T-helper 2 cell (primary cell): ENCODE data around the gene ABCB8.
A peak's percentile ranks its signal among the peaks of the same experiment; 100 is the strongest.
"Not testable (repeated sequence)": the region's sequence is repeated elsewhere in the genome, so short reads cannot be mapped to it uniquely, and the experiment has no call there.

Source experiments
- DNase-seq, 5 experiments: peaks; one replicate each; pipeline versions ENCODE4 v3.0.0 to v3.0.0-alpha.2; 2012 to 2022

Gene ABCB8

DNA sequence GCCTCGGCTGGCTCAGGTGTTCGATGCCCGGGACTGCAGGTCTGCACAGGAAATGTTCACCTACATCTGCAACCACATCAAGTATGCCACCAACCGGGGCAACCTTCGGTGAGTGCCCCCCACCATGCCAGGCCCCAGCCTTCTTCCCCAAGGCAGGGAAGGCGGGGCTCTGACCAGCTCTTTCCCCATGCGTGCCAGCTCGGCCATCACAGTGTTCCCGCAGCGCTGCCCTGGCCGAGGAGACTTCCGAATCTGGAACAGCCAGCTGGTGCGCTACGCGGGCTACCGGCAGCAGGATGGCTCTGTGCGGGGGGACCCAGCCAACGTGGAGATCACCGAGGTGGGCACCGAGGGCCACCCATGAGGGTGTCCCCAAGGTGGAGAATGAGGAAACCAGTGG lies 29.9 kb upstream of the ABCB8 start:
- DNase-seq = no peak

DNA sequence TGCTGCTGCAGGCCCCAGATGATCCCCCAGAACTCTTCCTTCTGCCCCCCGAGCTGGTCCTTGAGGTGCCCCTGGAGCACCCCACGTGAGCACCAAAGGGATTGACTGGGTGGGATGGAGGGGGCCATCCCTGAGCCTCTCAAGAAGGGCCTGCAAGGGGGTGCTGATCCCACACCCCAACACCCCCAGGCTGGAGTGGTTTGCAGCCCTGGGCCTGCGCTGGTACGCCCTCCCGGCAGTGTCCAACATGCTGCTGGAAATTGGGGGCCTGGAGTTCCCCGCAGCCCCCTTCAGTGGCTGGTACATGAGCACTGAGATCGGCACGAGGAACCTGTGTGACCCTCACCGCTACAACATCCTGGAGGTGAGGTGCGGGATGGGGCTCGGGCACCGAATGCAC lies 29.2 kb upstream of the ABCB8 start:
- DNase-seq = no peak

DNA sequence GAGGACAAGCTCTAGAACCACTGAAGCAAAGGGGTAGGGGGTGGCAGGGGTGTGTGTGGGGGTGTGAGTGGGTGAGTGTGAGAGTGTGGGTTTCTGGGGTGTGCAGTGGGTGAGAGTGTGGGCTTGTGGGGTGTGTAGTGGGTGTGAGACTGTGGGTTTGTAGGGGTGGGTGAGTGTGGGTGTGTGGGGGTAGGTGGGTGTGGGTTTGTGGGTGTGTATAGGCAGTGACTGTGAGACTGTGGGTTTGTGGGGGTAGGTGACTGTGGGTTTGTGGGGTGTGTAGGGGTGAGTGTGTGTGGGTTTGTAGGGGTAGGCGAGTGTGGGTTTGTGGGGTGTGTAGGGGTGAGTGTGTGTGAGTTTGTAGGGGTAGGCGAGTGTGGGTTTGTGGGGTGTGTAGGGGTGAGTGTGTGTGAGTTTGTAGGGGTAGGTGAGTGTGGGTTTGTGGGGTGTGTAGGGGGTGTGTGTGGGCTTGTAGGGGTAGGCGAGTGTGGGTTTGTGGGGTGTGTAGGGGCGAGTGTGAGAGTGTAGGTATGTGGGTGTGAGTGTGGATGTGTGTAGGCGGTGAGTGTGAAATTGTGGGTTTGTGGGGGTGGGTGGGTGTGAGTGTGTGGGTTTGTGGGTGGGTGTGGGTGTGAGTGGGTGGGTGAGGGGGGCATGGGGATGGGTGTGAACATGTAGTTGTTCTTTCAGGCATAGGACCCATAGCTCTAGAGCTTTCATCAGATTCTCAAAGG lies 28.6 kb upstream of the ABCB8 start:
- DNase-seq = peak in 2 of 5 experiments; percentile 32 to 69

DNA sequence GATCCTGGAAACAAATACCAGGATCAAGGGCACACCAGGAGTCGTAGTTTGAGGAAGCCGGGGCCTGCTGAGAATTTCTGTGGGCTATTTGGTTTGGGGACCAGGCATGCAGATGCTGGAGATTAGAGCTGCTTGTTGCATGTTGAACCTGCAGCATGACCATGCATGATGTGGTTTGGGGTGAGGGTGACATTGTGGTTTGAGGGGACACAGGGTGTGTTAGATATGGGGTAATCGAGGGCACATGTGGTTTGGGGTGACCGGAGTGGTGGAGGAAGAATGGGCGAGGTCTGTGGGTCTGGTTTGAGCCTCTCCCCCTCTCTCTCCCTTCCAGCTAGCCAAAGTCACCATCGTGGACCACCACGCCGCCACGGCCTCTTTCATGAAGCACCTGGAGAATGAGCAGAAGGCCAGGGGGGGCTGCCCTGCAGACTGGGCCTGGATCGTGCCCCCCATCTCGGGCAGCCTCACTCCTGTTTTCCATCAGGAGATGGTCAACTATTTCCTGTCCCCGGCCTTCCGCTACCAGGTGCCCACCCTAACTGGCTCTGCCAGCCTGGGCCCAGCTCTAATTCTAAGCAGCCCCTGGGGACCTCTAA lies 27.3 kb upstream of the ABCB8 start:
- no peak for DNase-seq

DNA sequence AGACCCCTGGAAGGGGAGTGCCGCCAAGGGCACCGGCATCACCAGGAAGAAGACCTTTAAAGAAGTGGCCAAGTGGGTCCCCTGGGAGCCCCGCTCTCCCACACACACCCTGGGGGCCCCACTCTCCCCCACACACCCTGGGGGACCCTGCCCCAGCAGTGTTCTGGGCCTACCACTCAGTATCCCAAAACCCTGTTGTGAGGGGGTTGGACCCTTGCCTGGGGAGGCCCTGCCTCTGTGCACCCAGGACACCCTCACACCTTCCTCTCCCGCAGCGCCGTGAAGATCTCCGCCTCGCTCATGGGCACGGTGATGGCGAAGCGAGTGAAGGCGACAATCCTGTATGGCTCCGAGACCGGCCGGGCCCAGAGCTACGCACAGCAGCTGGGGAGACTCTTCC lies 26.7 kb upstream of the ABCB8 start:
- no peak for DNase-seq

DNA sequence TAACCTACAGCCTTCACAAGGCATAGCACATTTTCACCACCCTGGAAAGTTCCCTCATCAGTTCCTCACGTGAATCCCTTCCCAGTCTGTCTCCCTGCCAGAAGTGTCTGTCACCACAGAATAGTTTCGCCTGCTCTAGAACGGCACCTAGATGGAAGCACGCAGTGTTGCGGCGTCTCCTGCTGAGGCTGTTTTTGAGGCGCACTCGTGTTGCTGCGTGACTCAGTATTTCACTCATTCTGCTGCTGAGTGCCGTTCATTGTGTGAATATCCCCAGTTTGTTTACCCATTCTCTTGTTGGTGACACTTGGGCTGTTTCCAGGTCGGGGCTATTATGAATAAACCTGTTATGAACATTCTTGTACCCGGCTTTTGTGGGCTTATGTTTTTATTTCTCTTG lies 24.7 kb upstream of the ABCB8 start:
- no peak for DNase-seq

DNA sequence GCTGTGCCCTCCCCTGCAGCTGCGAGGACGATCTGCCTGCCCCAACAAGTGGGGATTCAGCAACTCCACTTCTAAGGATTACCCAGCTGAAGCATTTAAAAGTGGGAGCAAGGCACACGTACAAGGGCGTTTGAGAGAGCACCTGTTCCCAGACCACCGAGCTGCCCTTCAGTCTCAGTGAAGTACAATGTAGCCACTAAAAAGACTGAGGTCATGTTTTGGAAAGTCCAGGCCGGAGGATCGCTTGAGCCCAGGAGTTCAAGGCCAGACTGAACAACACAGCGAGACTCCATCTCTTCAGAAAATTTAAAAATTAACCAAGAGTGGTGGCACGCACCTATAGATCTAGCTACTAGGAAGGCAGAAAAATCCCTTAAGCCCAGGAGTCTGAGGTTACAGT lies 22.7 kb upstream of the ABCB8 start:
- DNase-seq = no peak

DNA sequence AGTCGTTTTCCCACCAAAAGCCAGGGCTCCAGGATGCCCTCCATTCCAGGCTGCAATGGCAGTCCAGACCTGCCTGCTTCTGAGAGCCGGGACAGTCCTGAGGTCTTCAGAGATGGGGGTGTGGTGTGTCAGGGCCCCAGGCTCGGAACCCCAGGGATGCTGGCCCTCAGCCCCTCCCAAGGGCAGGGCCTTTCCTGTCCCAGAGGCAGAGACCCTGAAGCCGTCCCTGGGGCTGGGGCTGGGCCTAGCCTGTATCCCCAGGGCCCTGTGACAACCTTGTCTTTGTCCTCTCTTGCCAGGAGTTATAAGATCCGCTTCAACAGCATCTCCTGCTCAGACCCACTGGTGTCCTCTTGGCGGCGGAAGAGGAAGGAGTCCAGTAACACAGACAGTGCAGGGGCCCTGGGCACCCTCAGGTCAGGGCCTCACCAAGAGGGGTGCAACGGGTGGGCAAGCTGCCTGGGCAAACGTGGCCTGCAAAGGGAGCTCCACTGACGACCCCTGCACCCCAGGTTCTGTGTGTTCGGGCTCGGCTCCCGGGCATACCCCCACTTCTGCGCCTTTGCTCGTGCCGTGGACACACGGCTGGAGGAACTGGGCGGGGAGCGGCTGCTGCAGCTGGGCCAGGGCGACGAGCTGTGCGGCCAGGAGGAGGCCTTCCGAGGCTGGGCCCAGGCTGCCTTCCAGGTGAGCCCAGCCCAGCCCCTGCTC lies 21.5 kb upstream of the ABCB8 start:
- no peak for DNase-seq

DNA sequence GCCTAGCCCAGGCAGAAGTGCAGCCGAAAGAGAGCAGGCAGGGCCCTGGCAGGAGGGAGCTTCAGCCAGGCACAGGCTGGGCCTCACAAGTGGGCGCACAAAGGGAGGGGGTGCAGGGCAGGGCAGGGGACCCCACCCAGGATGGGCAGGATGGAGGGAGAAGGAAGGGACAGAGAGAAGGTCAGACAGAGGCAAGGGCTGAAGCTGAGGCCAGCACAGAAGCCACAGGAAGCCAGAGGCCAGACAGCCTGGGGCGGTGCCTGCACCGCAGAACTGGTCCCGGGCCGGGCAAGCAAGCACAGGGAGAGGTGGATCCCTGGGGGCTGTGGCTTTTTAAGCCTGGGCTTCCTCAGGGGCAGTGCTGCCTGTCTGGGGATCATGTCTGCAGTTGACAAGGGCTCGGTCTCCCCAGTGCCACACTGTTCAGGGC lies 20.8 kb upstream of the ABCB8 start:
- no peak for DNase-seq

DNA sequence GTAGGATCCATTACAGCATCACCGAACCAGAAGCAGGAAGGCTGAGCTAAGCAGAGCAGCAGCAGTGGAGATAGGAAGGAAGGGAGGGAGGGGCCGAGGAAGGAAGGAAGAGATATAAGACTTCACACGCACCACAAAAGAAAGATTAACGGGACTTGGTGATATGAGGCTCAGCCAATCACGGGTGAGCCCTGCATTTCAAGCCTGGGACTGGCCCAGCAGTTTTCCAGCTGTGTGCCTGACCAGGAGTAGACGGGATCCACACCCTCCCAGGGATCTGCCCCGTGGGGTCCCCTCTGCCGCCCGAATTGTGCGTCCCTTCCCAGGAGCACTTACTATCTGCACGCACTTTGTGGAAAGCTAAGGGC lies 20.1 kb upstream of the ABCB8 start:
- DNase-seq = peak in 2 of 5 experiments; percentile 53 to 87

DNA sequence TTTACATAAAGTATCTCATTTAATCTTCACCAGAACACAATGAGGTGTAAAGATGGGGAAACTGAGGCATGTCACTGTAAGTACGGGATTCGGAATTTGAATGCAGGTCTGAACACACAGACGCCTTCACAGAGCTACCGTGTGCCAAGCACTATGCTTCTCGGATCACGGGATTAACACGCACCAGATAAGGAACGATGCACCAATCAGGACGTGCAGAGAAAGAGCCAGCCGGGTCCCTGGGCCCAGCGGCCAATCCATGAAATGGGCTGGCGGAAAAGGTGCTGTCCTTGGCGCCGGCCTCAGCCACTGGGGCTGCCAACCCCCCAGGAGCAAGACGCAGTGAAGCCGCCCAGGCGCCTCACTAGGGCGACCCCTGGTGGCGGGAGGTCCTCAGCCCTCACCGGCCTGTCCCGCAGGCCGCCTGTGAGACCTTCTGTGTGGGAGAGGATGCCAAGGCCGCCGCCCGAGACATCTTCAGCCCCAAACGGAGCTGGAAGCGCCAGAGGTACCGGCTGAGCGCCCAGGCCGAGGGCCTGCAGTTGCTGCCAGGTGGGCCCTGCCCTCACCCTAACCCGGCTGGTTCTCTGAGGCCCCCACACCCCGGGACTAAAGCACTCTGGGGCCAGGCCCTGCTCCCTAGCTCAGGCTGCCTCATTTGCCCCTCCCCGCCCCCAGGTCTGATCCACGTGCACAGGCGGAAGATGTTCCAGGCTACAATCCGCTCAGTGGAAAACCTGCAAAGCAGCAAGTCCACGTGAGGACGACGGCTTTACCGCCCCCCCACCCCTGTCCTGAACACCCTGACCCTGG lies 19.5 kb upstream of the ABCB8 start:
- peak; percentile 60 to 87 (median 73) for DNase-seq

DNA sequence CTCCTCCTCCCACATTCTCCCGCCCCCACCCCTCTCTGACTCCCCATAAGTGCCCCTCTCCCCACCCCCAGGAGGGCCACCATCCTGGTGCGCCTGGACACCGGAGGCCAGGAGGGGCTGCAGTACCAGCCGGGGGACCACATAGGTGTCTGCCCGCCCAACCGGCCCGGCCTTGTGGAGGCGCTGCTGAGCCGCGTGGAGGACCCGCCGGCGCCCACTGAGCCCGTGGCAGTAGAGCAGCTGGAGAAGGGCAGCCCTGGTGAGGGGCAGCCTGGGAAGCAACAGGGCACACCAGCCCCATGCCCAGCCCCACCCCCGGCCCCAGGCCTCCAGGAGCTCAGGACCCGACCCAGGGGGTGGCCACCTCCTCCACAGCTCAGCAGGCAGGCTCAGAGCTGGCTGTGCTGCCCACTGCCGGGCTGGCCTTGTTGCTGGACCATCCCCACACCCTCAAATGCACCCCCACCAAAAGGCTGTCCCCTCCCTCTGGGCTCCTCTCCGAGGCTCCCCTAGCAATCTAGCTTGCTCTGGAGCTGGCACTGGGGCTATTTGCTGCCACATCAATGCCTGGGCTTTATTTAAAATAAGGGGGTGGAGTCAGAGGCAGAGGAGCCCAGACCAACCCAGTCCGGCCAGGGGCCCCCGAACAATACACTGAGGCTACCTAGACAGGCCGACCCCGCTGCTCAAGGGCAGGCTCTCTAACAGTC lies 18.8 kb upstream of the ABCB8 start:
- DNase-seq = peak in 1 of 5 experiments; percentile 39

DNA sequence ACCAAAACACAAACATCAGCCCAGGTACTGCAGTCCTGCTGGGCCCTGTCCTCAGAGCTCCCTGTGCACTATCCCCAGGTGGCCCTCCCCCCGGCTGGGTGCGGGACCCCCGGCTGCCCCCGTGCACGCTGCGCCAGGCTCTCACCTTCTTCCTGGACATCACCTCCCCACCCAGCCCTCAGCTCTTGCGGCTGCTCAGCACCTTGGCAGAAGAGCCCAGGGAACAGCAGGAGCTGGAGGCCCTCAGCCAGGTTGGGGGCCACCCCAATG lies 18.3 kb upstream of the ABCB8 start:
- no peak for DNase-seq

DNA sequence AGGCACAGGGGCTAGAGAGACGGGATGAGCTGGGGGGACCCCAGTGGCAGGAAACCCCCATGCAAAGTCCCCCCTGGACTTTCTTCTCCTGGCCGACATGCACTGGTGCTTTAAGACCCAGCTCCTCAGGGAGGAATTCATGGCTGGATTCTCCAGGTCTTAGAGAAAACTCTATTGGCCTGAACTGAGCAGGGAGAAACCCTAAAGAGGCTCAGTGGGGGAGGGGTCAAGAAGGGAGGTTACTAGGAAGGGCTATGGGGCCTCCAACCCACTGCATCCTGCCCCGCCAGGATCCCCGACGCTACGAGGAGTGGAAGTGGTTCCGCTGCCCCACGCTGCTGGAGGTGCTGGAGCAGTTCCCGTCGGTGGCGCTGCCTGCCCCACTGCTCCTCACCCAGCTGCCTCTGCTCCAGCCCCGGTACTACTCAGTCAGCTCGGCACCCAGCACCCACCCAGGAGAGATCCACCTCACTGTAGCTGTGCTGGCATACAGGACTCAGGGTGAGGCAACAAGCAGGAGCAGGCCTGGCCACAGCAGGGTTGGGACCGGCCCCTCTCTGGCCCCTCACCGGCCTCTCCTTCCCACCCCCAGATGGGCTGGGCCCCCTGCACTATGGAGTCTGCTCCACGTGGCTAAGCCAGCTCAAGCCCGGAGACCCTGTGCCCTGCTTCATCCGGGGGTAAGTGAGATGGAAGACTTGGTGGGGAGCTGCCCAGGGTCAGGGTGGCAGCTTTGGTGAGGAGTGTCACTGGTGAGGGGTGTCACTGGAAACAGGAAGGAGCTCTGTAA lies 17.7 kb upstream of the ABCB8 start:
- peak in 1 of 5 experiments; percentile 71 for DNase-seq

DNA sequence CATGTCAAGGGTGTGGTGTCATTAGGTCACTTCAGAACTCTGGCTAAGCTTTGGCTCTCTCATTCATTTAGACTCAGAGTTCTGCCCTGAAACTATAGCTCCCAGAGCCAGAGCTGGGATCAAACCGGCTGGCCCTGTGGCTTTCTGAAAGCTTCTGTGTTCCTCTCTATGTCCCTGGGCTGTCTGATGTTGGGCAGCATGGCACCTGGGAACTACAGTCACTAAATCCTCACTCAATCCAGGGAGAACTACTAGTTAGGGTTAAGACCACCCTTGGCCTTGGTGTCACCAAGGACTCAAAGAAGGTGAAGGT lies 17.2 kb upstream of the ABCB8 start:
- DNase-seq = no peak

DNA sequence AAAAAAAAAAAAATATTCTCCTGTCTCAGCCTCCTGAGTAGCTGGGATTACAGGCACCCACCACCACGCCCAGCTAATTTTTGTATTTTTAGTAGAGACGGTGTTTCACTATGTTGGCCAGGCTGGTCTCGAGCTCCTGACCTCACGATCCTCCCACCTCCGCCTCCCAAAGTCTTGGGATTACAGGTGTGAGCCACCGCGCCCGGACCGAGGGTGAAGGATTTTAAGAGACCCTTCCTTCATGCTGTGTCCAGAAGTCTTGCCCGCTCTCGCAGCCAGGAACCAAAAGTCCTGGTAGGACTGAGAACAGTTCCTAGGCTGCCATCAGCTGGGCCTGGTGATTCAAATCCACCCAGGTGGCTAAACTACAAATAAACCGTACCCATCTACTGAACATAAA lies 16.6 kb upstream of the ABCB8 start:
- DNase-seq = not testable (repeated sequence)

DNA sequence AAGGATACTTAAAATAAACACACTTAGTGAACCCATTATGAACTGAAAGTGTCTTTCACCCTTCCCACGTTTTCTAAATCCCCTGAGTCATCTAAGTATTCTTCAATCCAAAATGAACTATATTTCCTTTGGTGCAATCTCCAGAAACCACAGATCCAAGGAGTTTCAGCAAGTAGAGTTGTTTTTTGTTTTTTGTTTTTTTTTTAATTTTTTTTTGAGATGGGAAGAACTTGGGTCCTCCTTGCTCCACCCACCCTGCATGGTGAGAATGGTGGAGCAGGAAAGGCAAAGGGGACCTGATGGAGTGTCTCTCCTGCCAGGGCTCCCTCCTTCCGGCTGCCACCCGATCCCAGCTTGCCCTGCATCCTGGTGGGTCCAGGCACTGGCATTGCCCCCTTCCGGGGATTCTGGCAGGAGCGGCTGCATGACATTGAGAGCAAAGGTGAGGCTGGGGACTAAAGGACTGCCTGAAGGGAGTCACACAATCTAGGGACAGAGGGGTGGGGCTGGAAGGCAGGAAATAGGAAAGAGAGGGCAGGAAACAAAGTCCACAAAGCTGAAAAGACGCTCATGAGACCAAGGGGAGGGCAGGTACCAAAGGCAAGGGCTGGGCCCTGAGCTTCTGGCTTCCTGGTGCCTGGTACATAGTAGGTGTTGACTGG lies 16.1 kb upstream of the ABCB8 start:
- DNase-seq = no peak

DNA sequence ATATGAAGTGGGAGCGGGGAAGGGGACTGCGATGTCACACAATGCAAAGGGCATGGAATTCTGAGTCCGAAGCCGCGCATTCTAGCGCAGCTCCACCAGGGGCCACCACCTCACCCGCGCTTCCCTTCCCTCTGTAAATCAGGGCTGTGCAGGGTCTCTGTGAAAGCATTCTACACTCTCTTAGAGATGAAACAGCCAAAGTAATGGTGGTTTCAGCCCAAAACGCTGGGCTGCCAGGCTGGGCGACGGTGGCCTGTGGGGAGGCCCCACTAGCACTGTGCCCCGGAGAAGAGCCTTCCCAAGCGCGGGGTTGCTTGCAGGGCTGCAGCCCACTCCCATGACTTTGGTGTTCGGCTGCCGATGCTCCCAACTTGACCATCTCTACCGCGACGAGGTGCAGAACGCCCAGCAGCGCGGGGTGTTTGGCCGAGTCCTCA lies 15.3 kb upstream of the ABCB8 start:
- DNase-seq = no peak

DNA sequence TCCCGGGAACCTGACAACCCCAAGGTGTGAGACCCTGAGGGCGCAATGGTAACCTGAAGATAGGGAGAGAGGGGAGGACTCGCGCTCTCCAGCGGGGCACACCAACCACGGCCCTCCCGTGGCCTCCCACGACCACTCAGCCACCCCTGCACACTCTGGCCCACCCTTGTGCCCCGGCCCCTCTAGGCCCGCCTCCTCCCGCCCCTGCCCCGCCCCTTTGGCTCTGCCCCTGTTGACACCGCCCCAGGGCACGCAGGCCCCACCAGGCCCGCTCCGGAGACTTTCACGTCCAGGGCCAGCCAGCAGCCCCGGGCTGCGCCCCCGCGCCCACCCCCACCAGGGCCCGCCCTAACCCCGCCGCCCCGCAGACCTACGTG lies 14.9 kb upstream of the ABCB8 start:
- DNase-seq = no peak

DNA sequence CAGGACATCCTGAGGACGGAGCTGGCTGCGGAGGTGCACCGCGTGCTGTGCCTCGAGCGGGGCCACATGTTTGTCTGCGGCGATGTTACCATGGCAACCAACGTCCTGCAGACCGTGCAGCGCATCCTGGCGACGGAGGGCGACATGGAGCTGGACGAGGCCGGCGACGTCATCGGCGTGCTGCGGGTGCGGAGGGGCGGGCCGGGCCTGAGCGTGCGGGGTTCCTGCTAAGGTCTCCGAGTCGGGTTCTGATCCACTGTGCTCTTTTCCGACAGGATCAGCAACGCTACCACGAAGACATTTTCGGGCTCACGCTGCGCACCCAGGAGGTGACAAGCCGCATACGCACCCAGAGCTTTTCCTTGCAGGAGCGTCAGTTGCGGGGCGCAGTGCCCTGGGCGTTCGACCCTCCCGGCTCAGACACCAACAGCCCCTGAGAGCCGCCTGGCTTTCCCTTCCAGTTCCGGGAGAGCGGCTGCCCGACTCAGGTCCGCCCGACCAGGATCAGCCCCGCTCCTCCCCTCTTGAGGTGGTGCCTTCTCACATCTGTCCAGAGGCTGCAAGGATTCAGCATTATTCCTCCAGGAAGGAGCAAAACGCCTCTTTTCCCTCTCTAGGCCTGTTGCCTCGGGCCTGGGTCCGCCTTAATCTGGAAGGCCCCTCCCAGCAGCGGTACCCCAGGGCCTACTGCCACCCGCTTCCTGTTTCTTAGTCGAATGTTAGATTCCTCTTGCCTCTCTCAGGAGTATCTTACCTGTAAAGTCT lies 14.3 kb upstream of the ABCB8 start:
- peak; percentile 75 to 98 (median 94) for DNase-seq

DNA sequence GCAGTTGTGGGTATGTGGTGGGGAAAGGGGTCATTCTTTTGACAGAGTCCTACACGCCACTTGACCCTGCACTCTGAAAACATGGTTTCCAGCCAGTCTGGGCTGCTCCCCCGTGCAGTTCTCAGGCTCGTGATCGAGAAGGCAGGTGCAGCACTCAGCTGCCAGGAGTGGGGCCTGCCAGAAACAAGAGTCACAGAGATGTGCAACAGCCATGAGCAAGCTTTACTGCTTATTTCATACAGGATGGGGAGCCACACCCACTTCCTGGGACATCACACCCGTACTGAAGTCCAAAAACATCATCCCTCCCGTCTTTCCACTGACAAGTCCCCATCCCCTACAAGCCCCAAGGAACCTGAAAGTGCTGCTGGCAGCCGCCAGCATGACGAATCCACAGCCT lies 13.3 kb upstream of the ABCB8 start:
- DNase-seq = peak in 1 of 5 experiments; percentile 71
